SW 1271 (cell line): ENCODE measurements around the gene MTR.
A peak's percentile ranks its signal among the peaks of the same experiment; 100 is the strongest.
"Not testable (repeated sequence)": the region's sequence is repeated elsewhere in the genome, so short reads cannot be mapped to it uniquely, and the experiment has no call there.

Source experiments
- DNase-seq, 2 experiments: peaks; one replicate each; lab custom pipeline; 2025; lab: John Stamatoyannopoulos, UW

Gene MTR

GRCh38 chr1:236830560-236830959 is 35.5 kb downstream of the MTR start:
- DNase-seq: no peak

GRCh38 chr1:236833575-236833974 is 38.5 kb downstream of the MTR start:
- DNase-seq: no peak

- DNase-seq: no peak
These were observed 39.8 kb downstream of the MTR start for GRCh38 chr1:236834876-236835275.

DNA sequence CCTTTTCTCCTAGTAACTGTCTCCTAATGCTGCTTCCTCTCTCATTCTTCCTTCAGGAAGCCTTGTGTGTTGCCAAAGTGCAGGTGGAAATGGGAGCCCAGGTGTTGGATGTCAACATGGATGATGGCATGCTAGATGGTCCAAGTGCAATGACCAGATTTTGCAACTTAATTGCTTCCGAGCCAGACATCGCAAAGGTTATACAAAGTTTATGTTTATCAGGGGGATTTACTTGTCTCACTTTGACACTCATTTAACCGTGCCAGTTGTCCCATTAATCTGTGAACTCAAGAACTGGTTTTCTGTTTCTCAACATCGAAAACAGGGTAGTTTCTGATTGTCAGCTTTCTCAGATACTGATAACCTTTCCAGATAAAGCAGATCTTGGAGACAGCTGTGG is 40.4 kb downstream of the MTR start:
- DNase-seq: no peak

- no peak for DNase-seq
These were observed 41.1 kb downstream of the MTR start for GRCh38 chr1:236836157-236836556.

DNA sequence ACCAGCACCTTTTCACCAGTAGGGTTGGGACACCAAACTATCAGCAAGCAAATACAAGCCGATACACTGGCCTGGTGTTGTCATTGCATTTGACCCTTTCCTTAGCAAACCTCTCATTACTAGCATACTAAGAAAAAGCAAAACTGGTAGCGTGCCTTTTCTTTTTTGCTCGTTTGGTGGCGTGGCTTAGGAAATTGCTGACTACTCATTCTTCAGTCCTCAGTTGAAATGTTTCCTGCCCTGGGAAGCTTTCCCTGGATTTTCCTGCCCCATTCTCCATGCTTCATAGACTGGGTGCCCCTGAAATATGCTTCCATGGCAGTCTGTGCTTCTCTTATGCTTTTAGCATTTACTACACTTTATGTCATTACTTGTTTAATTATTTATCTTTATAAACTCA is 42.0 kb downstream of the MTR start:
- no peak for DNase-seq

DNA sequence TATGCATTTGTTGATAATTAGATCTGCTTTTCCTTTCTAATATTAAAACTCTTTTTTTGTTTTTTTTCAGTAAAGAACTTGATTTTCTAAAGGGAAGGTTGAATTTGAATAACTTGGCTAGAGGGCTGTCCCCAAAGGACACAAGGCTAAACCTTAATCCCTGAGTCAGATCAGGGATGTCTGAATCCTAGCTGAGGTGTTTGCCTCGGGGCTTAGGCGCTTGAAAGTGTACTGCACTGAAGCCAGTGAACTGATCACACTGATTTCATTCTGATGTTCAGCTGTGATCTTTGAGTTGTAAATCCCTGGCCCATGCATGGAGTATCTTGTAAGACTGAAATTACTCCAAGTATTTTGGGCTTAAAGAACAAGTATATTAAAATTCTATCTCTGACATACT is 42.8 kb downstream of the MTR start:
- DNase-seq: no peak

DNA sequence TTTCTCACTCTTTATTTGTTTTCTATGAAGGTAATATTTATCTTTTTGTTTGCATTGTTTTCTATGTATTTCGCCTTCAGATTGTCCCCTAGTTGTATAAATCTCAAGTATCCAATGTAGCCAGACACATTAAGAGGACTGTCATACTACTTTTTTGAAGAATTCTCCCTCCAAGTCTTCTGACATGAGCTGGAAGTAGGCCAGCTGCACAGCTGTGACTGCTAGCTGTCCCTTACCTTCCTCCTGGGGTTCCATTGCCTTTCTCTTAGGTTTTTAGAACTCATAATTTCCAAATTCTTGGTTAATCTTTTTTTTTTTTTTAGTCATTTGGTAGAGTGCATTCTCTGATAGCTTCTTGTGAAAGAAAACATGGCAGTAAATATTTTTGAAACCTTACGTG is 46.2 kb downstream of the MTR start:
- DNase-seq: no peak

GRCh38 chr1:236844499-236845271 is 49.6 kb downstream of the MTR start:
- no peak for DNase-seq

DNA sequence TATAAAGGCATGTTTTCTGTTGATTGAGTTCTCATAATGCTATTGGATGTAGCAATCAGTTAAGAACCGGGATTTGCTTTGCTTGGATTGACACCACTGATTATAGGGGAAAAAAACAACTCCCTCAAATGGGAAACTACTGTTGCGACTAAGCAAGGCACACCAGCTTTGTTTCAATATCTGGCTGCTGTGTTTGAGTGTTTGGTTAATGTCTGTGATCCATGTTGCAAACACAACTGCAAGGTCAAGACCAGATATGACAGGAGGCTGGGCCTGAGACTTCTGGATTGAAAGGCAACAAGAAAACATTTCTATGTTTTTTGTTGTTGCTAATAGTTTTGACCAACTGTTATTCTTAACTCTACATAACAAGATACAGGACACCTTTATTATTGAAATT is 50.7 kb downstream of the MTR start:
- DNase-seq: no peak

DNA sequence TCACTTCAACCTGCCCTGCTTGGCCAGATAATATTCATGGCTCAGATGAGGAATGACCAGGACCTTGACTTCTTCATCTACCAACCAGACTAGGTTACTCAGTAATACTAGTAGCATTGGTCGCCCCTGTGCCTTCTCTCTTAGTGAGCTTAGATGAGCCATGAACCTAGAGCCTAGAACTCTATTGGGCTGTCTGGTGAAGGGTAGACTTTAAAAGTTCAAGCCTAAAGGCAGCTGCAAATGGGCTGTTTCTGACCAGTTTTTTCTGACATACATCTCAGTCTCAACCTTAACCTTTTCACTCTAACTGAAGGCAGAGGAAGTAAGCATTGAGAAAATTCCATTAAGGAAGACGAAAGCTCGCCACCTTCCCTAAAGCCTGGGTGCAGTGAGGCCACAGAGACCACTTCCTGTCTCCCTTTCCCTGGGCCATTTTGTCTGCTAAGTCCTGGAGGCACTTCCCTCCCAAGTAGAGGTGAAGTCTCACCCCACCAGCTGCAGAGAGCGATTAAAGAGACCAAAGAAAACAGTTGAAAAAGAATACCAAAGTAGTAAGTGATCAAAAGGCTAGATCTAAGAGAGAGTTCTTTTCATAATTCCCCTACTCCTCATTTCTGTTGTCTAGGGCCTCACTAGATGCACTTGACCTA is 53.3 kb downstream of the MTR start:
- no peak for DNase-seq

- no peak for DNase-seq
These were observed 55.2 kb downstream of the MTR start for GRCh38 chr1:236850077-236850979.

DNA sequence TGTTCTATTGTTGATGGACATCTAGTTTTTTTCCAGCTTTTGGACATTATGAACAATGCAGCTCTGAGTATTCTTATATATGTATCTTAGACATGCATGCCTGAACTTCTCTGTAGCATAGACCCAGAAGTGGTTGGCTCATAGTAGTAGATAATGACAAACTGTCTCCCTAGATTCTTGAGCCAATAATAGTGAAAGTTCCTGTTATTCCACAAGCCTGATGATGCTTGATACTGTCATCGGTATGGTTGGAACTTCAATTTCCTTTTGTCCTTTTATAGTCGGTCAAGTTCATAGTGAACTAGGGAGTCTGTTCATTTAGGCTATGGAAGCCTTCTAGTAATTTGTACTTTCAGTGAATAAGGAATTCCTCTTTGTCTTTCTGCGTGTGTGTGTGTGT is 56.8 kb downstream of the MTR start:
- no peak for DNase-seq

DNA sequence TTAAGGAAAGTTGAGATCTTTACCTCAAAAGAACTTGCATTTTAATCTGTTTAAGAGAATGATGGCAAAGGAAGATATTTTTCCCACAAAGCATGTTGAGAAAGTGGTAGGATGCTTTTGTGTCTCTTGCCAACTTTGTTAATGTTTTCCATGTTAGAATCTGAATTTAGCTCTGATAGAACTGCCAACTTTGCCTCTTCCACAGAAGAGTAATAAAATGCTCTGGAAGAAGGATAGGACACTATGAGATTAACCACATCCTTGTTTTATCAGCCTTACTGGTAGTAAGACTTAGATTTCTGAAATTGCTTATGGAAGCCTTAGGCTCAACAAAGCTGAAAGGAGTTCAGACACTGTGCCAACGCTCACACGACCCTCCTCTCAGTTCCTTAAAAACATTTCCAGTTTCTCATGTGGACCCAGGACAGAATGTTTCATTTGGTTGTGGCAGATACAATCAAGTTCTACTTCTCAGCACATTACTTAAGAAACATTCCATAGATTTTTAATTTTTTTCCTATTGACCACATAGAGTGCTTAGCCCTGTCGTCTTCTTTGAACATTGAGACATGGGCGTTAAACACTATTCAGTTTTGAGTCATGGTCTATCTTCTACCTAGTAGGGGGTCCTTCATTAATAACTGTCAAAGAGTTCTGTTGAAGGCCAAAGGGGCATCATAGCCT is 59.0 kb downstream of the MTR start:
- DNase-seq: no peak

- DNase-seq: peak in 1 of 2 experiments; percentile 18
These were observed 59.5 kb downstream of the MTR start for GRCh38 chr1:236854605-236854983.

- DNase-seq: not testable (repeated sequence)
These were observed 61.6 kb downstream of the MTR start for GRCh38 chr1:236856649-236857048.

GRCh38 chr1:236858165-236858564 is 63.1 kb downstream of the MTR start:
- no peak for DNase-seq

GRCh38 chr1:236860101-236860500 is 65.0 kb downstream of the MTR start:
- DNase-seq: no peak

- DNase-seq: no peak
These were observed 65.6 kb downstream of the MTR start for GRCh38 chr1:236860674-236861073.

DNA sequence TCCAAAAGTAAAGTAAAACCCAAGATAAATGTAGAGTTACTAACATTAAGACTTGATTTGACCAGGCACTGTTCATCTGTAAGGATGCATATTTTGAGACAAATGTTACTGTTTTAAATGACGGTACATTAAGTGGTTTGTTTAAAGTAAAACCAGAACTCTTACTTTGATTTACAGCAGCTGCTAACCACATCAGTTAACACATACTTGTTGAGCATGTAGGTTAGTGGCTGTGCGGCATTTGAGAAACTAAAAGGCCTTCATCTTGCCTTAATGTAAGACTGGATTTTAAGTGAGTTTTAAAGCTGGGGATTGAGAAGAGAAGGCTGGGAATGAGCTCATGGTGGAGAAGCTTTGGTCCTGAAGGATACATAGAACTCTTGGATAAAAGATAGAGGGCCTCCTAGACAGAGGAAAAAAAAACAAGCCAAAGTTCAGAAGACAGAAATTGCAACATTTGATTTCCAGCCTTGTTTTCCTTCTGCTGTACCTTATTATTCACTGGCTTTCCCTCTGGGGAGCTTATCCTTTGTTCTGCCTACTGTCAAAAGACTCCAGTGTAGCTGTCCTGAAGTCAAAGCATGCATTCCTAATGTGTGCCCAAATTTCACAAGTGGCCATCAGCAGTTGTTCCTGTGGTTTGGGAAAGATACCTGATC is 66.6 kb downstream of the MTR start:
- DNase-seq: no peak

GRCh38 chr1:236862219-236862591 is 67.1 kb downstream of the MTR start:
- no peak for DNase-seq
